HEK293T (cell line): Measurements from ENCODE around the gene PLXNB1.

Experiments
- CTCF ChIA-PET: fragments of 350-600 bp; formaldehyde crosslinking; extraction: SDS; loops from one replicate; lab custom pipeline; 2021; ENCODE audit warnings: antibody characterized with exemption, inconsistent platforms; lab: Yijun Ruan, JAX
- POLR2A ChIA-PET: fragments of 350-600 bp; formaldehyde crosslinking; extraction: SDS; loops from one replicate; lab custom pipeline; 2020; ENCODE audit warnings: antibody characterized with exemption, inconsistent platforms; lab: Yijun Ruan, JAX
- DNase-seq: peaks from one replicate; pipeline ENCODE4 v3.0.0; 2012; ENCODE audit warnings: mixed read lengths; ENCODE audit errors: extremely low spot score
- ARNT ChIP-seq: fragments of 450-650 bp; IDR thresholded peaks from 2 replicates; pipeline ENCODE4 v1.6.1; 2017; ENCODE audit warnings: mild to moderate bottlenecking
- BHLHE40 ChIP-seq: fragments of 450-650 bp; IDR thresholded peaks from 2 replicates; pipeline ENCODE4 v1.6.1; 2016; ENCODE audit warnings: mild to moderate bottlenecking, moderate library complexity, borderline replicate concordance
- CTBP1 ChIP-seq: fragments of 450-650 bp; IDR thresholded peaks from 2 replicates; pipeline ENCODE4 v1.6.1; 2016; ENCODE audit warnings: borderline replicate concordance
- ELF4 ChIP-seq: fragments of 450-650 bp; IDR thresholded peaks from 2 replicates; pipeline ENCODE4 v1.6.1; 2017; ENCODE audit warnings: antibody characterized with exemption
- FOXA1 ChIP-seq: fragments of 450-650 bp; IDR thresholded peaks from 2 replicates; pipeline ENCODE4 v1.6.1; 2016; ENCODE audit warnings: mild to moderate bottlenecking
- FOXK2 ChIP-seq: fragments of 450-650 bp; IDR thresholded peaks from 2 replicates; pipeline ENCODE4 v1.6.1; 2016; ENCODE audit warnings: mild to moderate bottlenecking
- FOXM1 ChIP-seq: fragments of 450-650 bp; IDR thresholded peaks from 2 replicates; pipeline ENCODE4 v1.6.1; 2017; ENCODE audit warnings: mild to moderate bottlenecking, borderline replicate concordance
- HDGF ChIP-seq: fragments of 450-650 bp; IDR thresholded peaks from 2 replicates; pipeline ENCODE4 v1.6.1; 2017; ENCODE audit warnings: antibody characterized with exemption, borderline replicate concordance
- L3MBTL2 ChIP-seq: fragments of 450-650 bp; conservative IDR thresholded peaks from 2 replicates; pipeline ENCODE4 v1.6.1; 2016; ENCODE audit warnings: mild to moderate bottlenecking
- LEF1 ChIP-seq: fragments of 450-650 bp; IDR thresholded peaks from 2 replicates; pipeline ENCODE4 v1.6.1; 2017; ENCODE audit warnings: mild to moderate bottlenecking, borderline replicate concordance
- NFRKB ChIP-seq: fragments of 450-650 bp; IDR thresholded peaks from 2 replicates; pipeline ENCODE4 v1.6.1; 2016; ENCODE audit warnings: mild to moderate bottlenecking, moderate library complexity
- SP1 ChIP-seq: fragments of 450-650 bp; IDR thresholded peaks from 2 replicates; pipeline ENCODE4 v1.6.1; 2017
- SUZ12 ChIP-seq: fragments of 450-650 bp; IDR thresholded peaks from 2 replicates; pipeline ENCODE4 v1.6.1; 2016; ENCODE audit warnings: mild to moderate bottlenecking
- TARDBP ChIP-seq: fragments of 450-650 bp; IDR thresholded peaks from 2 replicates; pipeline ENCODE4 v1.6.1; 2016
- ZNF384 ChIP-seq: fragments of 450-650 bp; IDR thresholded peaks from 2 replicates; pipeline ENCODE4 v1.6.1; 2016
- TF ChIP-seq, protein P1 (sequence below): fragments of 450-650 bp; IDR thresholded peaks from 2 replicates; pipeline ENCODE4 v1.6.1; 2016

PLXNB1 gene

DNA sequence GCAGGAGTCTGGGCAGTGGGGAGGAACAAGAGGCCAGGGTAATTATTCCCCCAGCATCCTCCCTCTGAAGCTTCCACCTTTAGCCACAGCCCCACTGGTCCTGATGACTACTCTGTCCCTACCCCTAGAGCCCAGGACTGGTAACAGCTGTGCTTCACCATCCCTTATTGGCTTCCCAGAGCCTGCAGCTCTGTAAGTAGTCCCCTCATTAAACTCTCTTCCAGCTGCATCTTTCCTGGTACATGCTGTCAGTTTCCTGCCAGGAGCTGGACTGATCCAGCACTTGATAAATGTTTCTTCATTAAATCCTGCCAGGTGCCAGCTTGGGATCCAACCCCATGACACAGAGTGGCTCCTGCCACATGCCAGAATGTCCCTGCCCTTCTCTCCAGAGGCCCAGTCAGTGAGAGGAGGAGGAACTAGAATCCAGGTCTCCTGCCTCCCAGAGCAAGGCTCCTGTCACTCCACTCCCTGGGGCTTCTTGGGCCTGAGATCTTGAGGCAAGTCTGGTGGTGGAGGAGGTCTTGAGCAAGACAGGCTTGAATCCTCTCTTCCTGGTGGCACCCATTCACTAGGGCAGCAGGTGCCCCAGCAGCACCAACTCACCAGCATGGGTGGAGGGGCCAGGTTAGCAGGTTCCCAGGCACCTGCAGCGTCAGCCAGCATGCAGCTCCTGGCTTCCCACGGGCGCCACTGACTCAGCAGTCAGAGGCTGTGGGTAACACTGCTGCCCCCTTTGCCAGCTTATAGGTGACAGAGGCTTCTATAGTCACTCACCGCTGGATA, 30.3 kb downstream of the PLXNB1 start:
- ChIA-PET CTCF (interaction anchor here (1.6 to 8.0 kb wide), 3 partner anchors 23 to 149 kb away, joined by 6 to 213 read pairs (median 11); no protein-coding TSS in a partner anchor), POLR2A (interaction anchor here (0.8 to 2.2 kb wide), 3 partner anchors 37 to 47 kb away, joined by 4 to 13 read pairs (median 7); partner anchors contain the start of genes ATRIP, CCDC51 and TMA7)
- no peak for DNase-seq
- TF ChIP-seq HDGF (no peak), L3MBTL2 (no peak), FOXA1 (no peak), ELF4 (no peak), SUZ12 (no peak), ARNT (no peak), BHLHE40 (no peak), NFRKB (no peak), SP1 (no peak), ZNF384 (no peak), TARDBP (no peak), FOXM1 (no peak), FOXK2 (no peak), LEF1 (no peak), CTBP1 (no peak)
- TF ChIP-seq, protein P1, sequence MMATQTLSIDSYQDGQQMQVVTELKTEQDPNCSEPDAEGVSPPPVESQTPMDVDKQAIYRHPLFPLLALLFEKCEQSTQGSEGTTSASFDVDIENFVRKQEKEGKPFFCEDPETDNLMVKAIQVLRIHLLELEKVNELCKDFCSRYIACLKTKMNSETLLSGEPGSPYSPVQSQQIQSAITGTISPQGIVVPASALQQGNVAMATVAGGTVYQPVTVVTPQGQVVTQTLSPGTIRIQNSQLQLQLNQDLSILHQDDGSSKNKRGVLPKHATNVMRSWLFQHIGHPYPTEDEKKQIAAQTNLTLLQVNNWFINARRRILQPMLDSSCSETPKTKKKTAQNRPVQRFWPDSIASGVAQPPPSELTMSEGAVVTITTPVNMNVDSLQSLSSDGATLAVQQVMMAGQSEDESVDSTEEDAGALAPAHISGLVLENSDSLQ, result no peak

DNA sequence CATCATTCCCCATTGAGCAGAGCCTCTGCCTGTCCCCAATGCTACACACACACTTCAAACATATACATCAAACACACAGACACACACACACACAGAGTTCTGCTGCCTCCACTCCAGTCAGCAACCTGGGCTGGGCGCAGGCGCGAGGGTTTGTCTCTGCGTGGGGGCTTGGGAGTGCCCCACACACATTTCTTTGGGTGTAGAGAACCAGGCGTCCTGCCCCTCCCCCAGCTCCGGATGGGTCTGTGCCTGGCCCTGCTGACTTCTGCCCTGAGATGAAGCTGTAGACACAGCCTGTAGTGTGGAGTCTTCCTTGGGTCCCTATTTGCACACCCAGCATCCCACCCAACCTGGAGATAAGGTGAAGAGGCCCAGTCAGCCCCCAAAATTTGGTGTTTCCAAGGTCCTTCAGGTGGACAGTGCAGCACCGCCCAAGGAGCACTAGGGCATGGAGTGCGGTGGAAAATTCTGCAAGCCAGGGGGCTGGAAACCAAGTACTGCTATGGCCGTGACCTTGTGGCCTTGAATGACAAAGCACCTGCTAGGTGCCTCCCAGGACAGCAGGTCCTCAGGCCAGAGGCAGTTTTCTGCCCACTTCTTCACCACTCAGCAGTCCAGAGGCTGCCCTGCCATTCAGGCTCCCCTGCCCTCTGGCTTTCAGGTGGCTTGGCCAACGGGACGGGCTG, 31.0 kb downstream of the PLXNB1 start:
- no peak for DNase-seq
- TF ChIP-seq FOXA1, result no peak
- TF ChIP-seq BHLHE40, result no peak
- TF ChIP-seq L3MBTL2, result no peak
- TF ChIP-seq FOXK2, result no peak
- TF ChIP-seq ARNT, result no peak
- TF ChIP-seq, protein P1, result no peak
- TF ChIP-seq HDGF, result no peak
- TF ChIP-seq ZNF384, result no peak
- TF ChIP-seq CTBP1, result no peak
- no peak for TF ChIP-seq ELF4
- TF ChIP-seq TARDBP, result no peak
- no peak for TF ChIP-seq FOXM1
- no peak for TF ChIP-seq LEF1
- TF ChIP-seq SUZ12, result no peak
- TF ChIP-seq SP1, result no peak
- POLR2A ChIA-PET, result interaction anchor here (0.6 kb wide), 1 partner anchor 41 kb away, joined by 3 read pairs; the partner anchor contains the start of genes CCDC51 and TMA7
- CTCF ChIA-PET, result interaction anchor here (8.0 kb wide), 1 partner anchor 36 kb away, joined by 213 read pairs; no protein-coding TSS in a partner anchor

DNA sequence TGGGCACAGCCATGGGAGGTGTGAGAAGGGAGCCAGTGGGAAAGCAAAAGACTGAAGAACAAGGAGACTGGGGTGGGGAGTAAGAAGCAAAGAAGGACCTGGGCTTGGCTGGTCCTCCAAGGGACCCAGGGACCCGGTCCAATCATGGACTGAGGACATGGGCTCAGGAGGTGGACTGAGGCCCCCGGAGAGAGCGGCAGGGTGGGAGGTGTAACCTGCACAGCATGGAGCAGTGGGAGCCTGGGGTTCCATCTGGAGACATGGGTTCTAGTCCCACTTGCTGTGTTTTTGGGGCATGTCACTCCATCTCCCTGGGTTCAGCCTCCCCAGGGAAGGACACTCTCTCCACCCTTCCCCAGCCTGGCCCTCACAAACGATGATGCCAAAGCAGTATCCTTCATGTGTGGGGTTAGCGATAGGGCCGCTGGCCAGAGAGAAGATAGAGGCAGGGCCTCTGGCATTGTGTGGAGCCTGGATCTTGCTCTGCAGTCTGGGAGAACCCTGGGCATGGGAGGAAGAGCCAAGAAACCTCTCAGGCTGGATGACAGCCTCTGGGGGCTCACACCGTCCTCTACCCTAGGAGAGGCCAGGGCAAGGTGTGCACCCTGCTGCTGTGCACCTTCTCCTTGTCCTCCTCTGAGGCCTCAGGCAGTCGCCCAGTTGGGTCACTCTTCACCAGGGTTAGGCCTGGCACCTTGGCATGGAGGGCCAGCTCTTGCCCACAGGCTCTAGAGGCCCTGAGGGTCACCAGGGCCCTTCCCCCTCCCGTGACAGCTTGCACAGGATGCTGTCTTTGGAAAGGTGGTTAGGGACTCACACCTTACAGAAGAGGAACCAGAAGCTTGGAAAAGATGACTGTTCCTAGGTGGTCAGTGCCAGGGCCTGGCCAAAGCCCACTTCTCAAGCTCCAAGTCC, 31.9 kb downstream of the PLXNB1 start:
- no peak for DNase-seq
- no peak for TF ChIP-seq SP1
- no peak for TF ChIP-seq FOXK2
- no peak for TF ChIP-seq TARDBP
- no peak for TF ChIP-seq FOXA1
- TF ChIP-seq ELF4, result no peak
- no peak for TF ChIP-seq ZNF384
- TF ChIP-seq NFRKB, result no peak
- no peak for TF ChIP-seq SUZ12
- no peak for TF ChIP-seq BHLHE40
- ChIA-PET POLR2A (interaction anchor here (0.6 kb wide), 1 partner anchor 42 kb away, joined by 3 read pairs; the partner anchor contains the start of genes CCDC51 and TMA7), CTCF (interaction anchor here (8.0 kb wide), 1 partner anchor 37 kb away, joined by 213 read pairs; no protein-coding TSS in a partner anchor)

DNA sequence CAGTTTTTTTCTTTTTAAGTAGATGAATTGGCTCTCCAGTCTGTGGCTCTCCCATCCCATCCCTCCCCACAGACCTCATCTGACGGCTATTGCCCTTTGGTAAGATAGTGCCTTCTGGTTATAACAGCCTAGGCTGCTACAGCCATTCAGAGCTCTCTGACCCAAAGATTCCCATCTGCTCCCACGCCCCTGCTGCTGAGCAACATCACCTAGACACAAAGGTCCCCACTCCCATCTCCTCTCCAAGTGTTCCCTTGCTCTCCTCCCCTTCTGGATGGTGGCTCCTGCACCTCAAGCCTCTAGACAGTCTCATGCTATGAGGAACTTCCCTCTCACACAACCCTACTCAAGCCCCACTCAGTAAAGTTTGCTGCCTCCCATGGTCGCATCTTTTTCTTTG, 34.2 kb downstream of the PLXNB1 start:
- POLR2A ChIA-PET, result interaction anchor here (1.1 kb wide), 1 partner anchor 44 kb away, joined by 4 read pairs; the partner anchor contains the start of genes CCDC51 and TMA7
- DNase-seq, result no peak
- CTCF ChIA-PET, result interaction anchor here (2.6 kb wide), 1 partner anchor 41 kb away, joined by 10 read pairs; no protein-coding TSS in a partner anchor
- TF ChIP-seq BHLHE40 (no peak), L3MBTL2 (no peak), SUZ12 (no peak), NFRKB (no peak), ZNF384 (no peak), LEF1 (no peak), FOXK2 (no peak), ELF4 (no peak), FOXM1 (no peak), FOXA1 (no peak), ARNT (no peak), CTBP1 (no peak), HDGF (no peak), SP1 (no peak)
- TF ChIP-seq, protein P1, result no peak

DNA sequence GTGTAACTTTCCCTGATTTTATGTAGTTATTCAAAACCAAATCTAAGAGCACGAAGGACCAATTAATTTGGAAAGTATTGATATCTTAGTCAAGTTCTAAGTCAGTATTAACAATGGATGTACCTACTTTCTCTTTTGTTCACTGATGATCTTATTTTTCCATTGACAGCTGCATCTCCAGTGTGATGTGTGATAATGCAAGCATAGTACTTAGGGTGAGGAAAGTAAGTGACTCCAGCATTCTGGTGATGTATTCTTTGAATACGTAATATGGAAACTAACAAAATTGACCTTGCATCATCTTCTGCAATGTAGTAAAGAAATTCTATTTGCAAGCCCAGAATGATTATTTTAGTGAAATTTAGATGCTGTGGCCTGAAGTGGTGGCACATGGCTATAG, 35.5 kb downstream of the PLXNB1 start:
- CTCF ChIA-PET, result no interaction called here
- POLR2A ChIA-PET, result no interaction called here
- no peak for DNase-seq
- TF ChIP-seq ELF4, result no peak
- TF ChIP-seq FOXK2, result no peak
- TF ChIP-seq CTBP1, result no peak
- TF ChIP-seq FOXA1, result no peak
- TF ChIP-seq SP1, result no peak
- no peak for TF ChIP-seq FOXM1
- TF ChIP-seq L3MBTL2, result no peak
- TF ChIP-seq, protein P1, result no peak
- no peak for TF ChIP-seq LEF1
- TF ChIP-seq SUZ12, result no peak
- TF ChIP-seq HDGF, result no peak
- TF ChIP-seq TARDBP, result no peak
- TF ChIP-seq BHLHE40, result no peak
- no peak for TF ChIP-seq NFRKB
- TF ChIP-seq ZNF384, result no peak
